Nephron (organoid): ENCODE measurements around the gene HIPK2.

Source experiments
- H3K27ac Mint-ChIP-seq, 3 experiments: 2 replicates each; pipeline ENCODE4 v1.8.0; 2020; ENCODE audit warnings: mixed read lengths in 3 of 3, mild to moderate bottlenecking in 2 of 3, moderate library complexity in 1 of 3
- H3K27me3 Mint-ChIP-seq: 2 replicates; pipeline ENCODE4 v1.8.0; 2021; ENCODE audit warnings: low read depth, mild to moderate bottlenecking, moderate library complexity, mixed read lengths
- H3K36me3 Mint-ChIP-seq: 2 replicates; pipeline ENCODE4 v1.8.0; 2020; ENCODE audit warnings: low read depth, mixed read lengths
- H3K4me1 Mint-ChIP-seq: 2 replicates; pipeline ENCODE4 v1.8.0; 2020; ENCODE audit warnings: mixed read lengths
- H3K4me3 Mint-ChIP-seq, 3 experiments: 2 replicates each; pipeline ENCODE4 v1.8.0; 2020; ENCODE audit warnings: mild to moderate bottlenecking in 3 of 3, mixed read lengths in 3 of 3, moderate library complexity in 2 of 3
- H3K9me3 Mint-ChIP-seq: 2 replicates; pipeline ENCODE4 v1.8.0; 2020; ENCODE audit warnings: mixed read lengths
- TF ChIP-seq, protein P1 (sequence below), 3 experiments: fragments of 200-600 bp; sonication (generic); IDR thresholded peaks; one replicate each; pipeline ENCODE4 v1.5.0; 2021; ENCODE audit warnings: antibody characterized with exemption in 3 of 3; ENCODE audit not compliant: unreplicated experiment in 3 of 3

The HIPK2 gene

DNA sequence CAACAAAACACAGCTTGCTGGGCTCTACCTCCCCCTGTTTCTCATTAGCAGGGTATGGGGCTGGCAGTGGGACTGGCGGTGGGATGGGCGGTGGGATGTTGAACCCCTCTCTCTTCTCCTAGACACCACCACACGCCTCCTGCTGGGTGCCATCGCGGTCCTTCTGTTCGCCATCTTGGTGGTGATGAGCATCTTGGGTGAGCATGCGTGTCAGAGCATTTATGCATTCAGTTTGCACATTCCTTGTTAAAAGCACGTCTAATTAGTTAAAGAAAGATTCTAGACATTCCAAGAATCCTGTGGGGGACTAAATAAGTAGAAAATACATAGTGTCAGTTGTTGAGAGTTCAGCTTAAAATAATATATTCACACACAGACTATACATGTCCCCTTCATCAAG, 241.6 kb downstream of the HIPK2 start:
- Mint-ChIP-seq H3K4me1 (peaks cover 20% of the 10 kb centered on the region), H3K4me3 (no peak overlapping the region), H3K27me3 (peaks cover 13% of the 10 kb centered on the region), H3K9me3 (no peaks in the 10 kb centered on the region), H3K27ac (no peak overlapping the region), H3K36me3 (no peaks in the 10 kb centered on the region)
- TF ChIP-seq, protein P1, sequence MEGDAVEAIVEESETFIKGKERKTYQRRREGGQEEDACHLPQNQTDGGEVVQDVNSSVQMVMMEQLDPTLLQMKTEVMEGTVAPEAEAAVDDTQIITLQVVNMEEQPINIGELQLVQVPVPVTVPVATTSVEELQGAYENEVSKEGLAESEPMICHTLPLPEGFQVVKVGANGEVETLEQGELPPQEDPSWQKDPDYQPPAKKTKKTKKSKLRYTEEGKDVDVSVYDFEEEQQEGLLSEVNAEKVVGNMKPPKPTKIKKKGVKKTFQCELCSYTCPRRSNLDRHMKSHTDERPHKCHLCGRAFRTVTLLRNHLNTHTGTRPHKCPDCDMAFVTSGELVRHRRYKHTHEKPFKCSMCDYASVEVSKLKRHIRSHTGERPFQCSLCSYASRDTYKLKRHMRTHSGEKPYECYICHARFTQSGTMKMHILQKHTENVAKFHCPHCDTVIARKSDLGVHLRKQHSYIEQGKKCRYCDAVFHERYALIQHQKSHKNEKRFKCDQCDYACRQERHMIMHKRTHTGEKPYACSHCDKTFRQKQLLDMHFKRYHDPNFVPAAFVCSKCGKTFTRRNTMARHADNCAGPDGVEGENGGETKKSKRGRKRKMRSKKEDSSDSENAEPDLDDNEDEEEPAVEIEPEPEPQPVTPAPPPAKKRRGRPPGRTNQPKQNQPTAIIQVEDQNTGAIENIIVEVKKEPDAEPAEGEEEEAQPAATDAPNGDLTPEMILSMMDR (IDR thresholded peaks at IDR 0.05; ENCODE audit: unreplicated experiment in 3 of 3), result no peak

GRCh38 chr7:139534966-139535651, 242.7 kb downstream of the HIPK2 start:
- no peaks in the 10 kb centered on the region for H3K36me3 Mint-ChIP-seq
- peaks cover 20% of the 10 kb centered on the region for H3K4me1 Mint-ChIP-seq
- H3K27me3 Mint-ChIP-seq, result peaks cover 20% of the 10 kb centered on the region
- TF ChIP-seq, protein P1 (IDR thresholded peaks at IDR 0.05; ENCODE audit: unreplicated experiment in 3 of 3), result no peak
- no peak overlapping the region for H3K27ac Mint-ChIP-seq
- no peak overlapping the region for H3K4me3 Mint-ChIP-seq
- H3K9me3 Mint-ChIP-seq, result no peaks in the 10 kb centered on the region

- peaks cover 23% of the 10 kb centered on the region for H3K27me3 Mint-ChIP-seq
- TF ChIP-seq, protein P1 (IDR thresholded peaks at IDR 0.05; ENCODE audit: unreplicated experiment in 3 of 3), result no peak
- no peaks in the 10 kb centered on the region for H3K9me3 Mint-ChIP-seq
- H3K36me3 Mint-ChIP-seq, result no peaks in the 10 kb centered on the region
- peaks cover 15% of the 10 kb centered on the region for H3K4me1 Mint-ChIP-seq
- H3K4me3 Mint-ChIP-seq, result no peak overlapping the region
- H3K27ac Mint-ChIP-seq, result no peak overlapping the region
These were observed 243.7 kb downstream of the HIPK2 start for GRCh38 chr7:139534096-139534495.

DNA sequence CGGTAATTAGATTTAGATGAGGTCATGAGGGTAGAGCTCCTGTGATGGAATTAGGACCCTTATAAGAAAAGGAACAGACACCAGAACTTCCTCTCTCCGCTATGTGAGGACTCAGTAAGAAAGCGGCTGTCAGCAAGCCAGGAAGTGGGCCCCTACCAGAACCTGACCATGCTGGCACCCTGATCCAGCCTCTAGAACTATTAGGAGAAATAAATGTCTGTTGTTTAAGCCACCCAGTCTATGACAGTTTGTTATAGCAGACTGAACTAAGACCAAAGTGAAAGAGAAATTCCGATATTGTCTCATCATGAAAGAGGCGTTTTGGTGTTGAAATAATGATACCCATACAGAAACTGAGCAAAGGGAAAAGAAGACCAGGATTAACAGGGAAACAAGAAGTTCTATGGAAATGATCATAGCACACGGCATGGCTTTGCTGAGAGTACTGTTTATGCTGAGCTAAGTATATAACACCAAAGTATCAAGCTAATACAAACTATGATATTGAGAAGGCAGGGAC, 245.1 kb downstream of the HIPK2 start:
- Mint-ChIP-seq H3K36me3 (no peaks in the 10 kb centered on the region), H3K27ac (no peak overlapping the region), H3K4me1 (peaks cover 8% of the 10 kb centered on the region), H3K4me3 (no peak overlapping the region), H3K9me3 (no peaks in the 10 kb centered on the region), H3K27me3 (peaks cover 27% of the 10 kb centered on the region)
- TF ChIP-seq, protein P1 (IDR thresholded peaks at IDR 0.05; ENCODE audit: unreplicated experiment in 3 of 3), result no peak

- no peaks in the 10 kb centered on the region for H3K9me3 Mint-ChIP-seq
- H3K27me3 Mint-ChIP-seq, result peaks cover 42% of the 10 kb centered on the region
- H3K4me1 Mint-ChIP-seq, result no peaks in the 10 kb centered on the region
- TF ChIP-seq, protein P1 (IDR thresholded peaks at IDR 0.05; ENCODE audit: unreplicated experiment in 3 of 3), result no peak
- no peak overlapping the region for H3K27ac Mint-ChIP-seq
- no peaks in the 10 kb centered on the region for H3K36me3 Mint-ChIP-seq
- no peak overlapping the region for H3K4me3 Mint-ChIP-seq
These were observed 246.7 kb downstream of the HIPK2 start for GRCh38 chr7:139531094-139531493.
